GM19324 (cell line): Measurements from ENCODE around the gene AKT1.
"Not testable (repeated sequence)": the region's sequence is repeated elsewhere in the genome, so short reads cannot be mapped to it uniquely, and the experiment has no call there.

Source experiments
- ATAC-seq: cut with Tn5 transposase; IDR thresholded peaks from one replicate; pipeline ENCODE4 v1.9.1; 2021; ENCODE audit warnings: mild to moderate bottlenecking, moderate library complexity; ENCODE audit not compliant: unreplicated experiment, low FRiP score

AKT1 gene

DNA sequence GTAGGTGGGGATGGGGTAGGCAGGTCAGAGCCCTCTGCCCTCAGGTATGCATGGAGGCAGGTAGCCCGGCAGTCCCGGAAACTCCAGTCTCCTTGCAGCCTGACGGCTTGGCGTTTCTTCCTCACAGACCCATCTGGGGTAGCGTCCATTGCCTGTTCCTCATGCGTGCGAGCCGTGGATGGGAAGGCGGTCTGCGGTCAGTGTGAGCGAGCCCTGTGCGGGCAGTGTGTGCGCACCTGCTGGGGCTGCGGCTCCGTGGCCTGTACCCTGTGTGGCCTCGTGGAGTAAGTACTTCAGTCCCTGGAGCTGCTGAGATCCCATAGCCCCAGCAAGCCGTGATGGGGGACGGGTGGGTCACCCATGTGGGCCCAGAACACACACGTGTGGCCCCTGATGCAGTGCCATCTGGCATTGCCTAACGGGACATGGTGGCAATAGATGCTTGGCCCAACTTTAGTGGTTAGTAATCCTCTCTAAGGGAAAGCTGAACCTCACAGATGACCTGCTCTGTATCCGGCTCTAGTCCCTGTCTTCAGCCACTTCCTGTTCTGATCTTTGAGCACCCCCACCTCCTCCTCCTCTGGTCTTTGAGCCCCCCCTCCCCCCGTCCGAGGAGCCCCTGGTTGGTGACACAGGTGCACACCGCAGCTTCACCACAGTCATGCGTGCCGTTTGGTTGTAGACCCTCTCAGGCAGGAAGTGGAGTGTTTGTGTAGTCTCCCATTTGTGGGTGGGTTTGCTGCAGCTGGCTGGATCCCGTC lies 38.9 kb downstream of the AKT1 start:
- no peak for ATAC-seq

DNA sequence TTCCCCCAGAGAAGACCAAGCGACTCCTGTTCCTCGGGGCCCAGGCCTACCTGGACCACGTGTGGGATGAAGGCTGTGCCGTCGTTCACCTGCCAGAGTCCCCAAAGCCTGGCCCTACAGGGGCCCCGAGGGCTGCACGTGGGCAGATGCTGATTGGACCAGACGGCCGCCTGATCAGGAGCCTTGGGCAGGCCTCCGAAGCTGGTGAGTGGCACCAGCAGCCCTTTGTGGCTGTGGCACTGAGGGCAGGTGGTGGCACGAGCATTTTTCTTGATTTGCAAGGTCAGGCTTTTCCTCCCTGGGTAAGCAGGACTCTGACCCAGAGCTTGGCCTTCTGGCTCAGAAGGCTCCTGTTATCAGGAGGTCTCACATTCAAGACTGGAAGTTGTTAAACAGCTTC lies 39.9 kb downstream of the AKT1 start:
- ATAC-seq, result no peak

DNA sequence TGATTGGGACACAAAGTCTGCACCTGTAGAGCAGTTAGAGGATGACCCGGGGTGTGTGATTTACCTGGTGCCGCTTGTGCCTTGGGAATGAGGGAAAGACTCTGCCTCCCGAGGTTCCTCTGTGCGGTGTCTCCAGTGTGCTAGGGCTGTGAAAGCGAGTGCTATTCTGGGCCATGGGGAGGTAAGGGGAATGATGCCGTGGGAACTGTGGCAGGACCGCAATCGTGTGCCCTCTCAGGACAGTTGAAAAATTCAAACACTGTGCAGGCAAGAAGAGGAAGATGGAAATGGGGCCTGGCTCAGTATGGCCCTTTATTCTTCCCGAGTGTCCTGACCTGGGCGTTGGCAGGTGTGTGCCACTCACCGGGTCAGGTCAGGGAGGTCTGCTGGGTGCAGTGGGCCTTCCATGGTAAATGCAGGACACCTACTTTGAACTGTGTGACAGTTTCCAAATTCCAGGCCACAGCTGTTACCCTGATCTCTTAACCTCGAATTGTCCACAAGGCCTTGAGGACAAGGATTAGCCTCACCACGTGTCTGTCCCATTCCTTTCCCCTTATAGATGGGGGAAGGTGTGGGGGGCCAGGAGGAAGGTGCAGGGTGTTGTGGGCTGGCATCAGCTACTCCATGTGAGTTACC lies 41.2 kb downstream of the AKT1 start:
- ATAC-seq, result no peak

DNA sequence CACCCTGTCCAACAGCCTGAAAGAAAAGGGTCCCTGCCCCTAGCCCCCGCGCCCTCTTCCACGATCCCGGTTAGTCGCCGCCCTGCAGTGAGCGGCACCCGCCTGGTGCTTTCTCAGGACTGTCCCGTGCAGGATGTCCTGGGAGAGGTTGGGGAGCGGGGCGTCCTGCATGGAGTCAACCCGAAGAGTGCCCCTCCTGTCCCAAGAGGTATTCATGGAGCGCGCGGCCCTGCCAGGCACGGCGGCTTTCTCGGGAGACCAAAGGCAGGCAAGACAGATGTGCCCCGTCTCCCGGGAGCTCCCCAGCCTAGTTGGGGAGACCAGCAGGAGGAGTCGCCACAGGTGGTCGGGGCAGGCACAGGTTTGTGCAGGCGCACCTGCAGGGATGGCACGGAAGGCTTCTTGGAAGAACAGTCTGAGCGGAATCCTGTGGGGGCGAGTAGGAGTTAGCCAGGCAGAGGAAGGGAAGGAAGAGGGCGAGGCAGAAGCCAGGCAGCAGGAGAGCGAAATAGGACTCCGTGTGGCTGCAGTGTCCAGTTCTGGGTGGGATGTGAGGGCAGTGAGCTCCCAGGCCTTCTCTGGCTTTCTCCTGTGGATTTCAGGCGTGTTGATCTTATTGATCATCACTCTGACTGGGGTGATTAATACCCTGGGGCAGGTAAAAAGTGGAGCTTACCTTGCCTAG lies 41.9 kb downstream of the AKT1 start:
- no peak for ATAC-seq

DNA sequence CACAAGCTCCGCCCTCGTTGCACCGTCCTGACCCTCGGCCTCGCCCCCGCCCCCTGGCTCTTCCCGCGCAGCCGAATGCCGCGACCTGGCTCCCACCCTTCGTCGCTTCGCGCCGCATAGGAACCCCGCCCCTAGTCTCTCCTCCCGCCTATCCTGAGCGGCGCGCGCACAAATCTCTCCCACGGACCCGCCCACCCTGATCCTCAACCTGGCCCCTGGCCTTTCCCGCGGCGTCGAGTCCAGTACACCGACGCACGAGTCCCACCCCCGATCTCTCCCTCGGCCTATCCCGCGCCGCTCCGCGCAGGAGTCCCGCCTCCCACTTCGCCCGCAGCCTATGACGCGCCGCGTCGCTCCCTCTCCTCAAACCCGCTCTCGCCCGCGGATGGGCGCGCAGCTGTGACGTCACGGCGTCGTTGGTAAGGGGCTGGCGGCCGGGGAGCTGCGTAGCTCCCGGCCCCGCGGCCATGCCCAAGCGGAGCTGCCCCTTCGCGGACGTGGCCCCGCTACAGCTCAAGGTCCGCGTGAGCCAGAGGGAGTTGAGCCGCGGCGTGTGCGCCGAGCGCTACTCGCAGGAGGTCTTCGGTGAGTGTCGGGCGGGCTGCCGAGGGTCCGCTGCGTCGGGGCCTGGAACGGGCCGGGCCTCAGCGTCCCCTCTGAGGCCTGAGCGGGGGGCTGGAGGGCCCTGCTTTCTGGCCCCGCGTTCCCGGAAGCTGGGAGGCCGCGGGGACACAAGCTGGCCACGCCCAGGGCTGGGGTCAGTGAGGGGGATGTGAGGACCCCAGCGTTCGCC lies 42.6 kb downstream of the AKT1 start, which contains the start of gene SIVA1:
SIVA1 (plus strand) TSS at position 413 of the 793 bp plus-strand sequence; CDS start at position 468, 55 bp downstream.
- peak; percentile 88 for ATAC-seq

DNA sequence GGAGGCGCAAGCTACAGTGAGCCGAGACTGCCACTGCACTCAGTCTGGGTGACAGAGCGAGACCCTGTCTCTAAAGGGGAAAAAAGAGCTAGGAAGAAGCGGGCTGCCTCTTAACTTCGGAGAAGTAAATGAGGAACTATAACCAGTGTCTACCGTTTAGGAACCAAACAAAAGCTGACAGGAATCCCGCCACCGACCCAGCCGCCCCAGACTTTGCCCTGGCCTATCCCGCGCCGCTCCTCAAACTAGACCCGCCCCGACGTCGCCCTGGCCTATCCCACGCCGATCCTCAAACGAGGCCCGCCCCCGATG lies 43.2 kb downstream of the AKT1 start:
- ATAC-seq, result peak; percentile 0

DNA sequence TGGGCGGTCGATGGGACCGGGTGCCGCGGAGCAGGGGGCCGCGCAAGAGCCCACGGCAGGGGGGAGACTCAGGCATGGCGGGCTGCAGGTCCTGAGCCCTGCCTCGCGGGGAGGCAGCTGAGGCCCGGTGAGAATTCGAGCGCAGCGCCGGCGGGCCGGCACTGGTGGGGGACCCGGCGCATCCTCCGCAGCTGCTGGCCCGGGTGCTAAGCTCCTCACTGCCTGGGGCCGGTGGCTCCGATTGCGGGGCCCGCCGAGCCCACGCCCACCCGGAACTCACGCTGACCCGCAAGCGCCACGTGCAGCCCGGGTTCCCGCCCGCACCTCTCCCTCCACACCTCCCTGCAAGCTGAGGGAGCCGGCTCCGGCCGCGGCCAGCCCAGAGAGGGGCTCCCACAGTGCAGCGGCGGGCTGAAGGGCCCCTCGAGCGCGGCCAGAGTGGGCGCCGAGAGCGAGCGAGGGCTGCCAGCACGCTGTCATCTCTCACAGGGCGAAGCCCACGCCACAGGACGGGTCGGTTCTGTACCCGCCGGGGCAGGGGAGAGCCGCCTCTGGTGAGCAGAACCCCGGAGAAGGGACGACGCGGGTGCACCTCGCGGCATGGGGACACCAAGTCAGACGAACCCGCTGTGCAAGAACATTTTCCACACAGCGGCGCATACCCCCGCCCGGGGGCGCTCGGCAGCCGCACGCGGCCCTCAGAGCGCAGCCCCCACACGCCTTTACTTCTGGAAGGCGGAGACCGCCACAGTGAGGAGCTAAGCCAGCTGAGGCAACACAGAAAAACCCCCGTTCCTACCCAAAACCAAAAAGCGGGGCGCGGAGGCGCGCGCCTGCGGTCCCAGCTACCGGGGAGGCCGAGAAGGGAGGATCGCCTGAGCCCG lies 43.8 kb downstream of the AKT1 start:
- ATAC-seq, result no peak

DNA sequence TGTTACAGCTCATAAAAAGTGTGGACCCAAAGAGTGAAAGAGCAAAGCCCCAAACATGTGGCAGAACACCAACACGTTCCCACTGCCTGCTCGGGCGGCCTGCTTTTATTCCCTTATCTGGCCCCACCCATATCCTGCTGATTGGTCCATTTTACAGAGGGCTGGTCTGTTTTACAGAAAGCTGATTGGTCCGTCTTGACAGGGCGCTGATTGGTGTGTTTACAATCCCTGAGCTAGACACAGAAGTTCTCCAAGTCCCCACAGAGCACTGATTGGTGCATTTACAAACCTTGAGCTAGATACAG lies 44.8 kb downstream of the AKT1 start:
- not testable (repeated sequence) for ATAC-seq

DNA sequence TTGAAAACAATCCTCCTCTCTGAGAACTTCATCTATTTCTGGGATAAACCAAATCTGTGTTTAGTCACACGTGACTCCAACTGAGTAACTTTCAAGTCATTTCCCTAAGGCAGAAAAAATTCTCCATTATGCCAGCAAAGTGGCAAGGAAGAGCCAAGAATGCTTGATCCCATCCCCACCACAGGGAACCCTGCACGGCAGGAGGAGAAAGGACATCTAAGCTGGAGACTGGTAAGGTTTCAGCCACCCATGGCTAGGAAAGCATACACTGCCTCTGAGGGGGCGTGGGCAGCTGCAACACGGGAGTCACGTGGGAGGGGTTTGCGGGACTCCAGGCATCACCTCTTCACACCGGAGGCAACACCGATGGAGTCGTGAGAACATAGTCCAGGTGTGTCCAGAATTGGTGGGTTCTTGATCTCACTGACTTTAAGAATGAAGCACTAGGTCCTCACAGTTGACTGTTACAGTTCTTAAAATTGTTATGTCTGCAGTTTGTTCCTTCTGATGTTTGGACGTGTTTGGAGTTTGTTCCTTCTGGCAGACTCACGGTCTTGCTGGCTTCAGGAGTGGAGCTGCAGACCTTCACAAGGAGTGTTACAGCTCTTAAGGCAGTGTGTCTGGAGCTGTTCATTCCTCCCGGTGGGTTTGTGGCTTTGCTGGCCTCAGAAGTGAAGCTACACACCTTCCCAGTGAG lies 45.3 kb downstream of the AKT1 start:
- ATAC-seq, result no peak

DNA sequence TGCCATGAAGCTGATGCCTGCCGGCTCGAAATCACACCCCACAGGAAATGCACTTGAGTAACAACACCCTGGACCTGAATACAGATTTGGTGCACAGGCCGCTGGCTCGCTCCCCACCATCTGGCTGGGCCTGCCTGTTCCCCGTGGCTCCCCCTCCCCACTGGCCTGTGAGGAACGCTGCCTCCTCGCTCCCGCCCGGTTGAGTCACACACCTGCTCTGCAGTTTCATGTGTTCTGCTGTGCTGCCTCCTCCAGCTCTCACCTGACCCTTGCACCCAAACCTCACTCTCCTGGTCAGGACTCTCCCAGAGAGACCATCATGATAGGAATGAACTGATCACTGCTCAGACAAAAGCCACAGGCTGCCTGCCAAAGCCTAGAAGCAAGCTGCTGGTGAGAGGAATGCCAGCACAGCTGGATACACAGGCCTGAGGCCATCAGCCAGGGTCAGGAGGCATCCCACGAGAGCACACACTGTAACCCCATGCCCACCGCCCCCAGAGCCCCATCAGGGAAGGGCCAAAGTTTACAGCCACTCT lies 46.4 kb downstream of the AKT1 start:
- no peak for ATAC-seq

DNA sequence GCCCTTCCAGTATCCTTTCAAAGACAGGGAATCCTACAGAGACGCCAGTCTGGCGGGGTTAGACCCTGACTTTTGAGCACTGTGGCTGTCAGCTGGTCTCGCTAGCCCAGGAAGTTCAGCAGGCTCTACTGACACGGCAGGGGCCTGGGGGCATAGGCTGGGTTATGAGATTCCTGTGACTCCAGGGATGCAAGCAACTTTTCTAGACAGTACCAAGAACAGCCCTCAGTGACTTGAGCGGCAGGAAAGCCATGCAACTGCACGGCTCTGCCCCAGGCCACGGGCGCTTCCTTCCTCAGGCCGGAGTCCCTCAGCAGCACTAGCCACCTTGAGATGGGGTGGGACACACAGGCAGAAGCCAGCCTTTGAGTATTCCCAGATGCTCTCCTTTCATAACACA lies 47.7 kb downstream of the AKT1 start:
- no peak for ATAC-seq

DNA sequence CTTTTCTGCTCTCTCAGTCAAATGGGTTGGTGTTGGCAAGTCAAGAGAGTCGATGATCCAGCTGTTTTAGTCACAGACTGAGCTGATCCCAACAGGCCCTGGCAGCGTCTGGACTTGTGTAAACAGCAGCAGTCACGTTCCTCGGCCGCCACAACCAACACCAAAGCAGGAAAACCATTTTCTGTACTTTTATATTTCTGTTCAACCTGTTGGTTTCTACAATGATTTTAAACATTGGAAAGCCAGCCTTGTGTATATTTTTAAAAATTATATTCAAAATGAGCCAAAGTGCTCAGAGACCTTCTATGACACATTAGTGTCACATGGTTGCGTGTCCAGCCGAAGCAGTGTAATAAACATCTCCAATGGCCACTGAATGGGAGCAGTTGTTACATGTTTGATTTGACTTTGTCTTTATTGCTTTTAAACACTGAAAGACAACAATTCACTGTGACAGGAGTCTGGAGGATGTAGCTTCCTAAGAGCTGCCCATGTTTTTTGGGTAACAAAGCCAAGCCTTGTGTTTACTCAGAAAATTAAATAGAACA lies 48.5 kb downstream of the AKT1 start:
- no peak for ATAC-seq

DNA sequence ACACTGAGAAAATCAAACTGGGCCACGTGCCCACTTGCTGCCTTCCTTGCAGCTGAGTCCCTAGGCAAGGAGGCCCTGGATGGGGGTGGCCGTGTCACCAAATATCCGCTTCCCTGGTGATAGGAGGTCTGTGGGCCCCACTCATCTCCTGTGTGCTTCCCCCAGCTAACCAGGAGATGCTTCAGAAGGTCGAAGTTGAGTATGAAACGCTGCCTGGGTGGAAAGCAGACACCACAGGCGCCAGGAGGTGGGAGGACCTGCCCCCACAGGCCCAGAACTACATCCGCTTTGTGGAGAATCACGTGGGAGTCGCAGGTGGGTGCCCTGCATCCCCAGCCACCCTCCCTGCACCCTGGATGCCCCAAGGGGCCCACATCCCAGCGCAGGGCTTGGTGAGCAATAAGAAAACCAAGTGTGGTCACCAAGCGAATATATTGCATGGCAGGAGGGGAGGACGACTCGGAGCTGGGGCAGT lies 49.4 kb downstream of the AKT1 start:
- no peak for ATAC-seq

DNA sequence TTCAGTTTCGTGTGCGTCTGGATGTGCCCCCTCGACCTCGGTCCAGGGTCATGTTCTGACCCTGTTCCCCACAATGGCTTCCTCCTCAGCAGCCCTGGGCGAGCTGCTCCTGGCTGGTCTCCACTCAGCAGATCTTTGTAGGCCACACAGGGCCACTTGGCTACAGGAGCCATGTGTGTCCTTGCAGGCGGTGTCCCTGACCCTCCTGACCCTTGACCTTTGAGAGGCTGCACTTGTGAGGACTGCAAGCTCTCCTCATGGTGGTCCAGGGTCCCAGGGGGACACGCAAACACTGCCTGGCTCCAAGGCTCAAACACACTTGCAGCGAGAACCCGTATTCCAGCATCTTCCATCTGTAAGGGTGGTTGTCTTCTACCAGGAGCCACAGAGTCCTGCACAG lies 50.1 kb downstream of the AKT1 start:
- ATAC-seq, result no peak

DNA sequence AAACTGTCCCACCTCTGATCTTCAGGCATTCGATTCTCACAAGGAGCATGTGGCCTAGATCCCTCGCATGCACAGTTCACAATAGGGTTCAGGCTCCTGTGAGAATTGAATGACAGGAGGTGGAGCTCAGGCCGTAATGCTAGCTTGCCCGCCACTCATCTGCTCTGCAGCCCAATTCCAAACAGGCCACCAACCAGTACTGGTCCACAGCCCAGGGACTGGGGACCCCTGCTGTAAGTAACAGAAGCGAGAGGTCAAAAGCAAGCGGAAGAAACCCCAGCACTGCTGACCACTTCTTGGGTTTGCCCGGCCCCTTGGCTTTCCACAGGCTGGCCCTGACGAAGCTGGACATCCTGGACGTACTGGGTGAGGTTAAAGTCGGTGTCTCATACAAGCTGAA lies 51.1 kb downstream of the AKT1 start:
- no peak for ATAC-seq

DNA sequence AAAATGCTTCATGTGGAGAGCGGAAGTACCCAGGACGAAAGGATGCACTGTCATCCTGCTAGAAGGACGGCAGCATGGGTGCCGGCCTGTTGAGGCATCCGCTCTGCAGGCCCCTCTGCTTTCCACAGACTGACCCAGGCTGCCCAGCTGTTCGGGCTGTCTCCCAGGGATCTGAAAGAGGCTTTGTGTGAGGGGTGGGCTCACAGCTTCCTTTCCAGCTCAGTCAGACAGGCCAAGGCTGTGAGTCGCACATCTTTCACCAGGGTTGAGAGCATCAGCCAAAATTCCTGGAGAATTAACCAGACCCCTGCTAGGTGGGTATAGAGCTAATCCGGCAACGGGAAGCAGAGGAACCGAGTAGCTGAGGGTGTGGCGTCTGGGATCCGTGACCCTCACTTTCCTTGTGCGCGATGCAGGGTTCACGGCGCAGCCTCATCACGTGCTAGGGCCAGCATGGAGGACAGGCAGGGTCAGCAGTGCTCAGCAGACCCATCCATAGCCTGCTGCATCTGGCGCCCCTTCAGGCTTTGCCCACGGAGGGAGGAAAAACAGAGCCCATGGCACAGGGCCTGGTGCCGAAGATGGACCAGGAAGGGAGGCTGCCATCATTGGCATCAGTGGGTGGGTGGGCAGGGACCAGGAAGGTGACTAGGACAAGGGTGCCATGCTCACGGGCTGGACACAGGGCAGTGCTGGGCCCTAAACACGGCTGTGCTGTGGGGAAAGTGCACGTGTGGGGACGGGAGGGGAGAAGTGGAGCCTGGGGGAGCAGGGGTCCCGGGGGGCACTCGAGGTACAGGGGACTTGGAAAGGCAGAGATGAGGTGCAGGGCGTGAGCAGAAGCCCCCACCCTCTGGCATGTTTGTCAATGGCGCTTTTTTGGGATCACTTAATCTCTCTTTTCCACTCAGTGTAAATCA lies 51.8 kb downstream of the AKT1 start:
- no peak for ATAC-seq

DNA sequence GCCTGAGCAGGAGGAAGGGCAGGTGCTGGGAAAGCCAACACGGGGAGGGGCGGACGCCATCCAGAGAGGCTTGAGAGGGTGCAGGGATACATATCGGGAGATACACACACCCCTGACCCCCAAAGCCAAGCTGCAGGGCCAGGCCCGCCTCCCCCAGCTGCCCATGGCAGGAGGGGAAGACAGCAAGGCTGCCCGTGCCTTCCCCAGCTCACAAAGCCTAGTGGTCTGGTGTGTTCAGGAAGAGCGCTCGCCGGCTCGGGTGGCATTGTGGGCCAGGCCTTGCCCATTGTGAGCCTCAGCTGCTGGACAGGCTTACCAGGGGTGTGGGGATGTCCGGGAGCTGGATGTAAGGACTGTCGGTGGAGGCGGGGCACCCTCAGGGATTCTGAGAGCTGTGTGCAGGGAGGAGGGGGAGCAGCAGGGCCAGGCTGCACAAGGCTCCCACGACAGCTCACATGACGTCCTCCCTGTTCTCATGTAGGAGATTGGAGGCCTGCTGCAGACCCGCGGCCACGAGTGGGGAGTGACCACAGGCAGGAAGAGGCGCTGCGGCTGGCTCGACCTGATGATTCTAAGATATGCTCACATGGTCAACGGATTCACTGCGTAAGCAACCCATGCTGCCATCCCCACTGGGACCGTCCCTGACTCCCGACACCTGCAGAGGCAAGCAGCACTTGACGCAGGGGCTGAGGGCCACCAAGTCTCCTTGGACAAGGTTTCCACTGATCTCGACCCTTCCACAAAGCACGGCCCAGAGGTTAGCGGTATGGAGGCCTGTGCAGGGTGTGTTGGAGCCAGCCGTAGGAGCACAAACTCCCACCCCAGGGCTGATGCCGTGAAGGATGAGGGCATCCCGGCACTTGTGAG lies 52.7 kb downstream of the AKT1 start:
- no peak for ATAC-seq
